CD4-positive, alpha-beta T cell treated with Interleukin-17A for 1 hour (primary cell): ENCODE measurements around the gene PSRC1.
"Not testable (repeated sequence)": the region's sequence is repeated elsewhere in the genome, so short reads cannot be mapped to it uniquely, and the experiment has no call there.

Experiments
- DNase-seq: peaks from one replicate; pipeline ENCODE4 v3.0.0-alpha.2; 2020

The PSRC1 gene

DNA sequence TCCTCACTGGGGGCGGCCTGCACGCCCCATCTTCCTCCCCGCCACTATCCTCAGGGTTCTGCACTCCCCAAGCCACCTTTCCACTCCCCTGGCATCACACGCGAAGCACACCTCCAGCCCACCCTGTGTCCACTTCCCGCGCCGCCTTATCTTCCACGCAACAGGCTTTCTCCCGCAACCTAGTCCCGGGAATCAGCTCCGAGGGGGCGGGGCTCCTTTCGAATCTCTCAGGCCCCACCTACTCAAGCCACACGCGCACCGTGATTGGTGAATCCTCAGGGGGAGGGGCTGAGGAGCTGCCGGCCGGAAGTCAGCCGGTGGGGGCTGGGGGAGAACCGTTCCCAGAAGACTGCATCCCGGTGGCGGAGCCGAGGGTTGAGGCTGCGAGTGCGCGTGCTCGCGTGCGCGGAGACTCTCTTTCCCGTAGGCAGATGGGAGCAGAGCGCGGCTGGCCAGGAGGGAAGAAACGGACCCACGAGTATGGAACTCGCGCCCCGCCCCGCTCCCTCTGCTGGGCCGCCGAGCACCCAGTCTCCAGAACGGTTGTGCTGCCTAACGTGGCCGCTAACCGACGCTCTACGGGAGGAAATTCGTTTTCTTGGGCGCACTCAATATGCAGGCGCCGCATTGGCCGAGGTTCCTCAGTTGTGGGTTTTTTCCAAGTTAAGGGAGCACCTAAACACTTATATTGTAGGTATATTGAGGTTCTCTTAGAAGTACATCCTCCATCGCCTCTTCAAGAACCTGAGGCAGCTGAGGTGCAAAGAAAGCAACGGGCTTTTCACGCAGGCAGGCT, at the start of gene PSRC1:
TSS of gene PSRC1 (minus strand) at position 194 of the 796 bp plus-strand sequence.
- peak; percentile 91 for DNase-seq

DNA sequence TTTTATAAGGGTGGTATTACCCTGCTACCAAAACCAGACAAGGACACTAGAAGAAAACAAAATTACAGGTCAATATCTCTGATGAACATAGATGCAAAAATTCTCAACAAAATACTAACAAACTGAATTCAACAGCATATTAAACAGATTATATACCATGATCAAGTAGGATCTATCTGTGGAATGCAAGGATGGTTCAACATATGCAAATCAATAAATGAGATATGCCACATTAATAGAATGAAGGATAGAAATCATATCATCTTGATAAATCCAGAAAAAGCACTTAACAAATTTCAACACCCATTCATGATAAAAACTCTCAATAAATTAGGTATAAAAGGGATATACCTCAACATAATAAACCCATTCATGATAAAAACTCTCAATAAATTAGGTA, 48.2 kb upstream of the PSRC1 start:
- DNase-seq: no peak

DNA sequence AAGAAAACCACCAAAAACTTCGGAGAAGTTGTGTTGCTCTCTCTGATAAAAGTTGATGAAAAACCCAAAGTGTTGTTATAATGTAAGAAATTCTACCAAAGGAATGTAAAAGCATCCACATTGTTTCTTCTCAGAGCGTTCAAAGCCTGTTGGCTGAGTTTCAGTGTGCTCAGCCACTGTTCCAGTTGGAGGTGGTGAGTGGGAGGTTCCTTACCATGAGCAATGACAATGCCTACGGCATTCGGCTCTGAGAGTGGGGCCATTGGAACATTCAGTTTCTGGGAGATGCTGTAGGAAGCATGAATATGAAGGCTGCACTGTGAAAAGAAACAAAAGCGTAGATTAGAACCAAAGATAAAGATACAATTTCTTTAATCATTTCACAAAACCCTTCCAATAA, 44.3 kb upstream of the PSRC1 start:
- no peak for DNase-seq

DNA sequence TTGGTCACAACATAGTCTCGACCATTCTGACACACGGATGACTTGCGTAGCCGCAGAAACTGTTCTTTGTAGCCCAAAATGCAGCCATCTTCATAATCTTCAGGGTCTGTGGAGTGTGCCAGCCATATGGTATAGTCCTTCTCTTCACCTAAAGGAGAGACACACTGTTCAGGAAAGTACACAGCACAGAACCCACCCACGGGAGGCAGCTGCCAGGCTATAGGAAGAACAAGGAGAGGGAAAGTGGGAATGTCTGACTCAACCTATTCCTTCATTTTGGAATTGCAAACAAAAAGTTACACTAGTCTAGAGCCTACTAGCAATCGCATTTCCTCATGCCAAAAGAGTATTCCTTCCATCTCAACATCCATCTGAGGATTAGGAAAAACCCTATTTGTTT, 40.0 kb upstream of the PSRC1 start:
- no peak for DNase-seq

DNA sequence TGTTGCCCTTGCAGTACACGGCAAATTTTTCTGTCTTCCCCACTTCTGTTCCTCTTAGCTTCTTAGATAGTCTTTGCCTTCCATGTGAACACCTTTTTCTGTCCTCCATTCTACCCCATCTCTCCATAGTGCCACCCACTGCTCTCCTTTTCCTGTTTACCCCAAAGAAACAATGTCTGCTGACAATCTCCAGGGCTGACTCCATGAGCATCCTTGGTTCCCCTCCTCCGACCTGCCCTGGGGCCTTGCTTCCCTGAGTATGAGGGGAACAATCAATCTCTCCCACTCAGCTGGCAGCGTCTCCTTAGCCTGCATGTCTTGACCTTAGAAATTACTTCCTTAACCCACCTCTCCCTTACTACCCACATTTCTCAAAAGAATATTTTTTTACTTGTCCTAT, 36.2 kb upstream of the PSRC1 start:
- DNase-seq: no peak

DNA sequence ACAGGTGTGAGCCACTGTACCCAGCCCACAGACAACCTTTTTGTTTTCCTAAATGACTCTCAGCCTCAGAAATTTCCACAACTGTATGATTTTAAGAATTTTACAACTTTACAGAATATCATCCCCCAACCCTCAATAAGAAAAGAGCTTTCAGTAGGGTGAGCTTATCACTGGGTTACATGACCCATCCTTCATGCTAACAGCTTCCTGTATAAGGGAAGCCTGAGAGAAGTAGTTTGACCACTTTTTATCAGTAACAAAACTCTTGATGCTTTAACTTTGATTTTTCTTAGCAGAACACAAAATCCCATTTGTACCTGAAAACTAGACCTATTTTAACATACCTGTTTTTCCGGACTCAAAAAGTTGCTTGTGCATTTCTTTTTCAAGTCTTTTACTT, 33.6 kb upstream of the PSRC1 start:
- DNase-seq: no peak

DNA sequence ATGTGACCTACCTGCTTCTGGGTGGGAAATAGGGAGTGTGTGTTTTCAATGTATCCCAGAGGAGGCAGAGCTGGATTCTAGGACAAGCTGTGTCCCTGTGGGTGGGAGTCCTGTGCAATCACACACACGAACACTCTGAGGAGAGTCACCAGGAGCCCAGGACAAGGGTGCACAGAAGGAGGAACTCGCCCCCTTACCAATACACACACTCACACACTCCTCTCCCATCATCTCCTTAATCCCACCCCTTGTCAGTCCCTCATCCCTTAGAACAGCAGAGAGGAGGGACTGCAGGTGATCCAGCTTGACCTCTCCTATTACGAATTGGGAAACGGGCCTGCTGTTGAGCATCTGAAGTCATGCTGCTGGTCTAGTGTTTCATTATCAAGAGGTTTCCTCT, 32.3 kb upstream of the PSRC1 start:
- no peak for DNase-seq

DNA sequence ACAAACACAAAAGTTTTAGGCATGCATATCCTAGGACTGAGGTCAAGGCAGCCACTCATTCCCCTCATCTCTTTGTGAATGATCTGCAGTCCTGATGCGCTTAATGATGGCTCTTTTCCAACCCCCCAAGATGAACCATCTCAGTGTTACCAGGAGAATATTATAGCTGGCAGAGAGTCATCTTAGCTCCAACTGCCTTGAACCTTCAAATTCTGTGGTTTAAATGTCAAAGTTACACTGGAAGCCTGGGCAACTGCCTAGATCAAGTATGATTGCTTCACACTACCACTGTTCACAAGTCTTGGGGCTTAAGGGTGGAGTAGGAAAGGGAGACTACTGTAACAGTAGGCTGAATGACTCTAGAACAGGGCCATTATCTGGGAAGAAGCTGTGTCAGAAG, 31.9 kb upstream of the PSRC1 start:
- DNase-seq: no peak

DNA sequence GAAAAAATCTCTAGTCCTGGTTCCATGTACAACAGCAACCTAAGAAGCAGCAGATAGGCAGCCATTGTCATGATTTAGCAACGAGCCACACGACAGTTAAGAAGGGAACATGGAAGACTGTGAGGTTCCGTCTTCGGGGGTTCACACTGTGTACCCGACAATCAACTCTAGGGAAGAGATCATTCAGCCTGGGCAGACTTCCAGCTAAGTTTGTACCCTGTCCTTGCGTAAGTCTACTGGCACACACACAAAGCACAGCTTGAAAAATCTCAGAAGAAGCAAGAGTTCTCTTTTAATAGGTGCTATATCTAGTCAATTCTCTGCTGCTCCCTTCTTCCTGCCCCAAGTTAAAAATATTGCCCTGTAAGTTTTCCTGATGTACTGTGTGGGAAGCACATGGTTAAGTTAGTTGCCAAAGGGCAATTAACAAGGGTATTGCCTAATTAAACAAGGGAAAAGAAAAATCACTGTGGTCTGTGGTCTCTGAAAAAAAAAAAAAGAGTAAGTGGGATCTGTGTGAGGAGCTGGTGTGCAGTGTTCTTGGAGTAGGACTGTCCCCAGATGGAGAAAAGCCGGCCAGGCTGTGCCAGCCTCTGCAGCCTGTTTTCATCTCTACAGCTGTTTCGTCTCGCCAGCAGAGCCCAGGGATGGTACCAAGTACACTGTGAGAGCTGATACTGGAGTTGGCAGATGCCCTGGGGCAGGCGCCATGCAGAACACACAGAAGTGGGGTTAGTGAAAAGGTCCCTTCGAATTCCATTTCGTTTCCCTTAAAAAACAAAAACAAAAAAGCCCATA, 30.2 kb upstream of the PSRC1 start:
- no peak for DNase-seq

DNA sequence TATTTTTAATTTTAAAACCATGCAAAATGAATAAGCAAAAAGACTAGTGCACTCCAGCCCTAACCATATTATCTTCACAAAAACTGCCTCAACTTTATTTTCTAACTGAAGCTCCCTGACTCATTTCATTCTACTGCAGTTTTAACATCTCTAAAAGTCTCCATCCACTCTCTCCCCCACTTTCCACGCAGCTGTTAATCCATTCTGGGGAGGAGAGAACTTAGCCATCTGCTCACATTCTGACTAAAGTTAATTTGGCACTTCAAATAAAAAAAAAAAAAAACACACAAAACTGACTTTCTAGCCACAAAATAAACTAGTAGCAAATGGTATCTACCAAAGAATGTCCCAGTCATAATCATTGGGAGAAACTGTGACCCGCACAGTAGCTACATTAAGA, 29.3 kb upstream of the PSRC1 start:
- DNase-seq: no peak

DNA sequence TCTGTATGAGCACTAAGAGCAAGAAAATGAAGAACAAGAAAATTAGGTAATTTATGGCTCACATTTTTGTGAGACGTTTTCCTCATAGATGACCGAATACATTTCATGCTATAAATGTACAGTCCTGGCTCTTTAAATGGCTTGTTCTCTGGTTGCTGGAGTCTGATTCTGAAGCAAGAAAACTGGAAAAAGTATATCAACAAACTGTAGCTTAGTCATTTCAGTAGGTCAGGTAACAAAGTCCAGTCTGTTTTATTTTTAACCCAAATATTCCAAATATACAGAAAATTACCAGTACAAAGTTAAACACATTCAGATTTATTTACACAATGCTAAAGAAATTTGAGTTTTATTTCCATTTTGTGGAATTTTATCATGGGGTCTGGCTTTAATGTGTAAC, 26.4 kb upstream of the PSRC1 start:
- no peak for DNase-seq

DNA sequence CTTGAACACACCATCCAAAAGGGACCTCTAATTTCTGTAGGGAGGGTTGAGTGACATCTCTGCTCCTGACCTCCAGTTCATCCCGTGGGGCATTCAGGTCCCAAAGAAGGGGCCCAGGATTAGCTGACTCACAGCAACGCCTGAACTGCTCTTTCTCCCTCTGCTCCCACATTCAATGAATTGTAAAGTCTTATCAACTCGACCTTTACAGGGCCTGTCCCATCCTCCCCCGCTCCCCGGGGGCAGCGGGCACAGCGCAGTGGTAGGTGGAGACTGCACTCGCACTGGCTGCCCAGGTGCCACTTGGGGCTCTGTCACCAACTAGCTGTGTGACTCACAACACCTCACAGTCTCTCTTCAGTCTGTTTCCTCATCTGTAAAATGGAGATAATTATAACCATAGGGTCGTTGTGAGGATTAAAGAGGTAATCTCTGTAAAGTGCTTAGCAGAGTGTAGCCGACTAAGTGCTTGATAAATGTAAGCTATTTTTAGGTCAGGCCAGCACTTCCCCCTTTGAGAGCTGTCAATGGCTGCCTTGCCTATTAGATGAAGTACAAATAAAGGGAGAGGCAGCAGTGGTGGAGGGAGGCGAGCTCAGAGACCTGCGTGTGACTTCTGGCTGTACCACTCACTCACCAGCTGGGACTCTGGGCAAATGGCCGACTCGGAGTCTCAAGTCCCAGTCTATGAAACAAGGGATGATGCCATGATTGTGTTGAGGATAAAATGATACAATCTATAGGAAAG, 24.5 kb upstream of the PSRC1 start:
- no peak for DNase-seq

DNA sequence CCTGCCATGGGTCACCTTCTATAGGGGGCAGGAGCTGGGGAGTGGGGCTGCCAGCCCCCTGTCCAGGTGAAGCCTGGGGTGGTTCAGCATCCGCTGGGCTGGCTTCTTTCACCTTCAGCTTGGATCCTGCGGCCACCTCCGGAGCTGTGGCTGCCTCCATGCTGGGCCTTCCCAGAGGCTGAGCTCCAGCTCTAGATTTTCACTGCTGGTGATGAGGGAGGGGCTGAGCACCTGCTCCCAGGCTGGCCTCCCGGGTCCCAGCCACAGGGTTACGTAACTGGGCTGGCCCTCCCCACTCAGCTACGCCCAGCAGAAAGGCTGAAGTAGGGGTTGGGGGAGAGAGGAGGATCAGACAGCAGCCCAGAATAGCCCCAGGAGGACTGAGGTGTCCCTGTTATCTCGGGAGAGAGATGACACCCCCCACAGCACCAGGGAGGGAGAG, 23.9 kb upstream of the PSRC1 start, which contains the start of gene MYBPHL:
TSS of gene MYBPHL (minus strand) at position 180 of the 442 bp plus-strand sequence. CDS start at position 160, 20 bp downstream.
- no peak for DNase-seq

DNA sequence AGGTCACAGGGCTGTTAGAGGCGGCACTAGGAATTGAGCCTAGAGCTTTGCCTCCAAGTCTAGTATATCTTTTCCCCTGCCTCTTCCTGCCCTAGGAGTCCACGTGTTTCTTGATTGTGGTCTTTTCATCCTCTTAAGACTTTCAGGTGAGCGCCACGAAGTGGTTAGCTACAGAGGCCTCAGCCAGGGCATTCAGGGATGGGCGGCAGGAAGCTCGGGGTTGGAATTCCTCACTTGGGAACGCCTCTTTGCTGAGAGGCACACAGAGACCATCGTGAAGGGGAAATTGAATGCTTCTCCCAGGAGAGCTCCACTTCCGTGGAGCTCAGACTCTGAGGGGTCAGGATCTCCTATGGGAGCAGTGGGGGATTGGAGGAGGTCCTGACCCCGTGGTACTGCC, 23.0 kb upstream of the PSRC1 start:
- not testable (repeated sequence) for DNase-seq

DNA sequence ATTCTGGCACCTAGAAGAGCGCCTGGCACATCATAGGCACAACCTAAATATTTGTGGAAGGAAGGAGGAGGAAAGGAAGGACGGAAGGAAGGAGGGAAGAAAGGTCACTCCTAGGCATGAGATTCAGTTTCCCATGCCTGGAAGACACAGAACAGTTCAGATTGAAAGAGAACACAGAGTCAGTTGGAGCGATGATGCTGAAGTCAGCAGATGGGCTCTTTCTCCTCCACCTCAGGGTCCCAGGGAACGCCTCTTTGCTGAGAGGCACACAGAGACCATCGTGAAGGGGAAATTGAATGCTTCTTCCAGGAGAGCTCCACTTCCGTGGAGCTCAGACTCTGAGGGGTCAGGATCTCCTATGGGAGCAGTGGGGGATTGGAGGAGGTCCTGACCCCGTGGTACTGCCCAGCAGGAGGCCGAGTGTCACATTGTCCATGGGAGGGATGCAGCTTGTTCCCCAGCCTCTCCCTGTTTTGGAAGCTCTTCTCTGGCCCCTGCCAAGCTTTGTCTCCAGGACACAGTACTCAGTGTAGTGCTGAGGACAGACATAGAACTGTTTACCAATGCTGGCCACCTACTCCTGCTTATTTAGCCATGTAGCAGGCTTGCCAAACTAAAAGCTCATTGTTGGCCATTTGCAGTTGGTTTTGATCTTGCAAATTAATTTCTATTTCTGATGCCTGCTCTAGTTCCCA, 21.4 kb upstream of the PSRC1 start:
- DNase-seq: no peak

DNA sequence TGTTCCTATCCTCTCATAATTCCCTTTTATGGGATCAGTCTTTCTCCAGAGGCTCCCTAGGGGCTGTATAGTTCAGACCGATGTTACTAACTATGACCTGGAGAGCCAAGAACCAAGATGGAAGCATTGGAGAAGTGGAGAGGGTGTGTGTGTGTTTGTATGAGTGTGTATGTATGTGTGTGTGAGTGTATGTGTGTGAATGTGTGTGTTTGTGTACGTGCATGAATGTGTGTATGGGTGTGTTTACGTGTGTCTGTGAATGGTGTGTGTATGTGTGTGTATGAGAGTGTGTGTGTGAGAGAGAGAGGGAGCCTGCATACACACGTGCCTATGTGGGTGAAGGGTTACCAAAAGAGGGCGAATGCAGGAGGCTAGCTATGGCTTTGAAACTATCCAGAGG, 18.9 kb upstream of the PSRC1 start:
- no peak for DNase-seq

DNA sequence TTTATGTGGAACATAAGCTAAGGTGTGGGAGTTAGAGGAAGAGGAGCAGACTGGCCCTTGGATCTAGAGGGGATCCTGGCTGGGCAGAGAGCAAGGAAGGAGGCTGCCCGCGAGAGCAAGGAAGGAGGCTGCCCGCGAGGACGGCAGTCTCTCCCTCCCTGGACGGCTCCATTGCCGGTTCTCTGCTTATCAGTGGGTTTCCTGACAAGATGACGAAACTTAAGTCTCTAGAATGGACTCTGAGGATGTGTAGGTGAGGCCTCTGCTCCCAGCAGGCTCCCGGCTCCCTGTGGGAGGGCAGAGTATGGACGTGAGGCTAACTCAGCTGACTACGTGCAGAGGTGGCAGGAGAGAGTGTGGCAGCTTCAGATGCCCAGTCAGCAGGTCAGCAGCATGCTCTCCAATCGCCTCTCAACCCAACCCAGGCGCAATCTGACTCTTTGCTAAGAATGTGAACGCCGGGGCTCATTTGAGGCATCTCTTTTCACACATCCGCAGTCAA, 17.8 kb upstream of the PSRC1 start:
- DNase-seq: no peak

DNA sequence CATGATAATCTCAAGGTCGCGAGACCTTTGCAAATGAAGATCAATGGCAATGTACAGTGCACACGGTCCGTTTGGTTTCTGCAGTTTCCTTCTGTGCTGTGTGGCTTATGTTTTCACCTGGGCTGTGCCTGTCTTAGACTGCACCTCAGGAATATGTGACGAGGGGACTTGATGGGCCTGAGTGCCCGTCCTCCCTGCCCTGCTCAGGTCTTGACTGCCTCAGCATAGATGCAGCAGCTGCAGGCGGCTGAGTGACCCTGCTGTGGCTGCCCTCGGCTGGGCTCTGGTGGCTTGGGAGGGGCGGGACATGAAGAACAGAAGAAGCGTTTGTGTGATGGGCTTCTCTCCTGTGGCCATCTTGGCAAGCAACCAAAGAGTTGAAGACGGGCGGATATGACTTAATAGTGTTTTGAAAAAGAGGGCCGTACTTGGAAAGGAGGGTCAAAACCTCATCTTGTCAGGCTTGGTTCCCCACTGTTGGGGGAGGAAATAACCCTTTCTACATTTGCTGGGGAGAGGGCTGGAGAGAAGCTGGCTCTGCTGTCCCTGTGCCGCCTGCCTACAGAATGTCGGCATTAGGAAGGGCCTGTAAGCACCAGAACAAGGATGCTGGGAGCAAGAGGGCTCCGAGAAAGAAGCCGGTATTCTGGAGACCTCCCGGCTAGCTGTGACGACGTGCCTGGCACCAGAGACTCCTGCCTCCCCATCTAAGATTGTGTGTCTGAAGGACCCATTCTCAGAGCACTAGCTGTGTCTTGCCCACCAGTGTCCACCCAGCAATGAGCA, 16.8 kb upstream of the PSRC1 start:
- DNase-seq: no peak

DNA sequence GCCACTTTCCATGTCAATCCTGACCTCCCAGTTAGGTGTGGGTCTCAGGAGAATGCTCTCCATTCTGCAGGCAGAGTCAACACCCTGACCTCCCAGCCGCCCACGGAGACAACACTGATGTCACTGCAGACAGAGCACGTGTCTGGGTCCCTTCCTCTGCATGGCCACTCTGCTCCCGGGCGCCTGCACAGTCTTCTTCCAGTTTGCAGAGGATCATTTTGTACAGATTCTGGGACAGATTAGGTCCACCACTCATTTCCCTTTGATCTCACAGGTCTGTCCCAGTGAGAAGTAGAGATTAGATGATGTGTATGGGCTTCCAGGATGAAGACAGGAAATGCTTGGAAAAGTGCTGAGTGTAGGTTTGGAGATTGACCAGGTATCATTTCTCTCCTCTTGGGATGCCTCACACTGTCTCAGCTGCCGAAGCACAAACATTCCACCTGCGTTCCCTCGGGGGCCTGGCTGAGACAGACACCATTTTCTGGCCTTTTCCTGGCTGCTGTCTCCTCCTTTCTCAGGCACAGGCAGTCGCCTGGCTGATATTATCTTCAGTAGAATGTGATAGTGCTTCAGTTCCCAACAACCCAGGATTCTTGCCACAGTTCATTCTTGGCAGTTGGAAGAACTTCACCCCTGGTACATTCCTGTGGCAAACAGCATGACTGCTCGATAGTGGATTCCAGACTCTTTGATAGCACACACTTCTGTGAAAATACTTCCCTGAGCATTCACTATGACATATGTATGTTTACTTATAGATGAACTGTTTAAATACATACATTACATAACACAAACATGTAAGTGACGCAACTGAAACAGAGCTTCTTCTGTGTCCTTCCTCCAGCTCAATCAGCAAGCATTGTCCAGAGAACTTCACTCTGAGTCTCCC, 16.0 kb upstream of the PSRC1 start:
- no peak for DNase-seq

DNA sequence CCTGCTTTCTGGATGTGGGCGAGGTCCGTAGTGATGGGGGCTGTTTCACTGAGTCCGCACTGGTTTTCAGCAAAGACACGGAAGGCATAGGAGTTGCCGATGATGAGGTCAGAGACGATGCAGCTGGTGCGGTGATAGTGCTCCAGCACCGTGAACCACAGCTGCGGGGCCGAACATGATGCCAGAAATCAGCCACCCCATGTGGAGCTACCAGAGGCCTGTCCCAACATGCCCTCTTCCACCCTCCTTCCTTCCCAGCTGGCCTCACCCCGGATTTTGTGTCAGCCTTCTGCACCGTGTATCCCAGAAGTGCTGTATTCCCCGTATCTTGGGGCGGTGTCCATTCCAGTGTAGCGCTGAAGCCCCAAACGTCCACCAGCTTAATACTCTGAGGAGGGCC, 13.8 kb upstream of the PSRC1 start:
- DNase-seq: no peak
